GM12878 (cell line): ENCODE measurements around the gene FANCI. TPM values are rescaled to one million over a fixed set of nuclear protein-coding genes. Genes with fewer than 3 reads are reported as not detected.

Experiments
- ATAC-seq: fragments of 200-7000 bp; cut with Tn5 transposase; 3 replicates; pipeline ENCODE4 v1.9.1; 2020; ENCODE audit warnings: mild to moderate bottlenecking, moderate library complexity
- BruUV-seq: library from RNA; stranded (reverse); fragments of 400-500 nt; replicated peaks from 2 replicates; lab custom pipeline; 2021; lab: Mats Ljungman, UMichigan
- CTCF ChIA-PET: fragments of 300-600 bp; sonication (Branson Sonifier 250); formaldehyde crosslinking; extraction: SDS; loops from one replicate; lab custom pipeline; 2021; ENCODE audit warnings: inconsistent platforms; lab: Yijun Ruan, JAX
- POLR2A ChIA-PET: fragments of 350-600 bp; formaldehyde crosslinking; extraction: SDS; loops from one replicate; lab custom pipeline; 2021; ENCODE audit warnings: inconsistent platforms; lab: Charles Lee
- RAD21 ChIA-PET: fragments of 300-600 bp; sonication (Branson Sonifier 250); formaldehyde crosslinking; loops from one replicate; lab custom pipeline; 2023; ENCODE audit warnings: antibody characterized with exemption; ENCODE audit not compliant: unreplicated experiment; lab: Charles Lee
- SMC1A ChIA-PET: fragments of 300-600 bp; sonication (Branson Sonifier 250); formaldehyde crosslinking; loops from one replicate; lab custom pipeline; 2023; ENCODE audit not compliant: unreplicated experiment, uncharacterized antibody; lab: Charles Lee
- DNase-seq: peaks from one replicate; pipeline ENCODE4 v3.0.0-alpha.2; 2011; ENCODE audit warnings: low read depth, low spot score
- FAIRE-seq: peaks from 3 replicates; lab custom pipeline; 2011; peaks lifted over from hg19 to GRCh38; lab: Jason Lieb, UNC
- H2AFZ ChIP-seq: 2 replicates; pipeline ENCODE4 v1.6.0; 2011; ENCODE audit warnings: low read depth, low read length, control low read depth; ENCODE audit not compliant: control insufficient read depth
- H3K27ac ChIP-seq: 2 replicates; pipeline ENCODE4 v1.5.1; 2011; ENCODE audit warnings: control low read depth; ENCODE audit not compliant: control insufficient read depth, insufficient read depth
- H3K27me3 ChIP-seq, 2 experiments: replicated peaks in 1 of 2; 2 replicates each; pipeline versions ENCODE4 v1.6.0 to v1.6.1; 2011; ENCODE audit warnings: low read length in 1 of 2; ENCODE audit not compliant: control insufficient read depth in 2 of 2, insufficient read depth in 2 of 2
- H3K36me3 ChIP-seq, 2 experiments: 2 replicates each; pipeline ENCODE4 v1.5.1; 2011; ENCODE audit warnings: low read length in 1 of 2; ENCODE audit not compliant: control insufficient read depth in 2 of 2, insufficient read depth in 2 of 2
- H3K4me1 ChIP-seq: 2 replicates; pipeline ENCODE4 v1.6.1; 2011; ENCODE audit warnings: mild to moderate bottlenecking, low read length, moderate library complexity, mixed read lengths; ENCODE audit not compliant: control insufficient read depth, insufficient read depth
- H3K4me2 ChIP-seq: 2 replicates; pipeline ENCODE4 v1.6.0; 2011; ENCODE audit warnings: control low read depth; ENCODE audit not compliant: control insufficient read depth, insufficient read depth
- H3K4me3 ChIP-seq: fragments of 200-600 bp; sonication (generic); 2 replicates; pipeline ENCODE4 v1.5.1; 2016
- H3K79me2 ChIP-seq: 2 replicates; pipeline ENCODE4 v1.6.0; 2011; ENCODE audit warnings: low read length; ENCODE audit not compliant: control insufficient read depth, insufficient read depth
- H3K9ac ChIP-seq: 2 replicates; pipeline ENCODE4 v1.8.0; 2011; ENCODE audit warnings: low read length, control low read depth, mixed read lengths; ENCODE audit not compliant: control insufficient read depth, insufficient read depth
- H3K9me3 ChIP-seq: replicated peaks from 3 replicates; pipeline ENCODE4 v1.5.1; 2011; ENCODE audit warnings: mild to moderate bottlenecking, low read length; ENCODE audit not compliant: control insufficient read depth, insufficient read depth
- H4K20me1 ChIP-seq: 2 replicates; pipeline ENCODE4 v1.6.0; 2011; ENCODE audit not compliant: control insufficient read depth, insufficient read depth
- WGBS: methylation state at CpG from one replicate; pipeline ENCODE4 v1.1.6; 2016; ENCODE audit warnings: low lambda C conversion rate; ENCODE audit not compliant: insufficient replicate concordance, insufficient coverage; ENCODE audit errors: missing lambda C conversion rate; 5-methylcytosine and 5-hydroxymethylcytosine counted together
- in situ Hi-C: fragments of 300-500 bp; cut with MboI; formaldehyde crosslinking; loops from 9 replicates; pipeline ENCODE4 v1.14.3; 2018; ENCODE audit warnings: mixed read lengths
- intact Hi-C: fragments of 100-400 bp; cut with micrococcal nuclease; formaldehyde crosslinking; loops from one replicate; pipeline ENCODE4 v1.14.2; 2022; ENCODE audit not compliant: unreplicated experiment
- microRNA-seq: library from miRNA; unstranded; fragments of <30 nt; microRNA quantifications from one replicate; pipeline ENCODE4, GENCODE V29; 2018
- polyA plus RNA-seq, 11 experiments: library from polyadenylated mRNA; depleted of rRNA in 4 of 11; unstranded in 6 of 11; stranded (reverse) in 5 of 11; fragments of >200 nt; fragmentation: Nextera tagmentation in 4 of 11; fragmentation: Illumina TruSeq in 1 of 11; extraction: Ambion mirVana in 4 of 11; extraction: Trizol in 1 of 11; gene quantifications; 1 replicate in 1 of 11; 2 replicates in 10 of 11; pipeline versions ENCODE4 v1.2.1 to v1.2.3, GENCODE V29; 2011 to 2016; ENCODE audit warnings: inconsistent platforms in 2 of 11, missing spikeins in 2 of 11, low read depth in 1 of 11
- small RNA-seq: library from RNA; depleted of rRNA; stranded (forward); fragments of <200 nt; gene quantifications from one replicate; pipeline ENCODE3, GENCODE V24; 2014
- total RNA-seq, 4 experiments: library from RNA; depleted of rRNA in 3 of 4; stranded (reverse); fragments of >200 nt in 3 of 4; fragmentation: Illumina TruSeq in 1 of 4; extraction: Trizol in 1 of 4; gene quantifications; 2 replicates each; pipeline versions ENCODE4 v1.2.1 to v1.2.3, GENCODE V29; 2013 to 2021
- TF ChIP-seq, protein P1 (sequence below): fragments of 450-650 bp; conservative IDR thresholded peaks from 2 replicates; pipeline ENCODE4 v1.6.1; 2017; ENCODE audit warnings: mild to moderate bottlenecking, moderate library complexity

FANCI gene
- total and polyA plus RNA-seq, 10 of the 15 experiments (the other 5 are each of a cell fraction or from before 2014, with no cell fraction given), result 38.1 to 129 (median 82.4) TPM

DNA sequence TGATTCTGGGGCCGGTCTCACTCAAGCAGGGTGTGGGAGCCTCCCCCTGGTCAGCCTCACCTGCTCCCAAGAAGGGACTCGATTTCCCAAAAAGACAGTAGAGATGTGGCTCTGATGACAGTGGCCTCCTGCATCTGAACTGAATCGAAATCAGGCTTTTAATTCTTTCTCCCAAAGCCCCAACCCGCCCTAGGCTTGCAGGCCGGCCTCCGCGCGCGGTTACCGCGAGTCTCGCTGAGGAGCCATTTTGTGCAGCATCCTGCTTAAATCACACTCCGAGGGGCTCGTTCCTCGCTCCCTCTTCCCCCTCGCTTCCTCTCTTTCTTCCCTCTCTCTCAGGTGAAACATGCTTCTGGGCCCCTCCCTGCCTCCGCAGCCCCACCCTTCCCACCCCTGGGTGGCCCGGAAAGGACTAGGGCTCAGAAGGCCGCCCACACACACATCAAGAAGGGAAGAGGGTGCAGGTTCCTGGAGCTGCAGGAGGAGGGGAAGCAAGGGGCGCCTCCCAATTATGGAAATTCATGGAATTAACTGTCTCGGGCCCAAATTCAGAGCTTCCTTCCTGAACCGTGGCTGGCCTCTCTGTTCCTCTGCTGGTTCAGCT, 121.8 kb downstream of the FANCI start:
- H3K36me3 ChIP-seq, result no peaks in the 10 kb centered on the region
- FAIRE-seq, result no peak
- in situ Hi-C loops (no loop called here), intact Hi-C loops (no loop called here)
- ChIA-PET POLR2A (no interaction called here), SMC1A (no interaction called here), RAD21 (no interaction called here)
- no peaks in the 10 kb centered on the region for H3K4me1 ChIP-seq
- H3K27ac ChIP-seq, result no peak overlapping the region
- H3K79me2 ChIP-seq, result no peaks in the 10 kb centered on the region
- TF ChIP-seq, protein P1, sequence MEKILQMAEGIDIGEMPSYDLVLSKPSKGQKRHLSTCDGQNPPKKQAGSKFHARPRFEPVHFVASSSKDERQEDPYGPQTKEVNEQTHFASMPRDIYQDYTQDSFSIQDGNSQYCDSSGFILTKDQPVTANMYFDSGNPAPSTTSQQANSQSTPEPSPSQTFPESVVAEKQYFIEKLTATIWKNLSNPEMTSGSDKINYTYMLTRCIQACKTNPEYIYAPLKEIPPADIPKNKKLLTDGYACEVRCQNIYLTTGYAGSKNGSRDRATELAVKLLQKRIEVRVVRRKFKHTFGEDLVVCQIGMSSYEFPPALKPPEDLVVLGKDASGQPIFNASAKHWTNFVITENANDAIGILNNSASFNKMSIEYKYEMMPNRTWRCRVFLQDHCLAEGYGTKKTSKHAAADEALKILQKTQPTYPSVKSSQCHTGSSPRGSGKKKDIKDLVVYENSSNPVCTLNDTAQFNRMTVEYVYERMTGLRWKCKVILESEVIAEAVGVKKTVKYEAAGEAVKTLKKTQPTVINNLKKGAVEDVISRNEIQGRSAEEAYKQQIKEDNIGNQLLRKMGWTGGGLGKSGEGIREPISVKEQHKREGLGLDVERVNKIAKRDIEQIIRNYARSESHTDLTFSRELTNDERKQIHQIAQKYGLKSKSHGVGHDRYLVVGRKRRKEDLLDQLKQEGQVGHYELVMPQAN, result no peak
- TF ChIP-seq, all 136 proteins: peak for 0
- no peak overlapping the region for H2AFZ ChIP-seq
- H3K9me3 ChIP-seq, result no peaks in the 10 kb centered on the region
- peaks cover 27 to 36% of the 10 kb centered on the region in 2 experiments for H3K27me3 ChIP-seq
- CTCF ChIA-PET, result interaction anchor here (1.0 kb wide), 1 partner anchor 64 kb away, joined by 3 read pairs; no protein-coding TSS in a partner anchor
- ATAC-seq (no peak), DNase-seq (no peak)
- no peaks in the 10 kb centered on the region for H4K20me1 ChIP-seq
- H3K9ac ChIP-seq, result no peak overlapping the region
- H3K4me3 ChIP-seq, result no peak overlapping the region
- 36% methylated on average over 20 of the region's 22 CpGs for WGBS
- H3K4me2 ChIP-seq, result no peak overlapping the region
- BruUV-seq, result no TSS peak

Small RNAs within 50 kb of the gene (microRNA-seq; reads per million reads assigned to microRNA genes)
- gene MIR6766, result 1.1 reads per million

Small RNAs within 50 kb of the gene (small RNA-seq; reads per million reads assigned to genes)
- gene MIR6766, result 0.12 reads per million

Other genes starting within 250 kb of the FANCI start
- 19.6 and 19.7 TPM in 2 replicates for gene ABHD2, start 155.5 kb upstream of the FANCI start, total RNA-seq (2014; rRNA removed)
- 15.8 and 19.8 TPM in 2 replicates for gene ABHD2, start 155.5 kb upstream of the FANCI start, total RNA-seq (2014; rRNA removed; fragmentation: Illumina TruSeq; extraction: Trizol)
- gene ABHD2, start 155.5 kb upstream of the FANCI start, total RNA-seq (2021), result 33.6 and 38.7 TPM in 2 replicates
- gene ABHD2, start 155.5 kb upstream of the FANCI start, polyA plus RNA-seq (2011; rRNA removed), result 22.4 and 30.1 TPM in 2 replicates
- 21.4 and 23.3 TPM in 2 replicates for gene ABHD2, start 155.5 kb upstream of the FANCI start, polyA plus RNA-seq (2014; fragmentation: Illumina TruSeq; extraction: Trizol)
- gene ABHD2, start 155.5 kb upstream of the FANCI start, polyA plus RNA-seq (2014; fragmentation: Nextera tagmentation; extraction: Ambion mirVana), result 1 to 10 TPM; 1.2 to 4.7 TPM
- gene ABHD2, start 155.5 kb upstream of the FANCI start, polyA plus RNA-seq (2014; rRNA removed), result 15.0 and 19.3 TPM in 2 replicates
- gene ABHD2, start 155.5 kb upstream of the FANCI start, polyA plus RNA-seq (2016; fragmentation: Nextera tagmentation; extraction: Ambion mirVana), result 10 to 100 TPM; 21.0 to 21.2 TPM
- 0.06 and 0.44 TPM in 2 replicates for gene RLBP1, start 22.4 kb upstream of the FANCI start, total RNA-seq (2014; rRNA removed)
- not detected in 2 replicates for gene RLBP1, start 22.4 kb upstream of the FANCI start, total RNA-seq (2014; rRNA removed; fragmentation: Illumina TruSeq; extraction: Trizol)
- gene RLBP1, start 22.4 kb upstream of the FANCI start, total RNA-seq (2021), result not detected in 2 replicates
- gene RLBP1, start 22.4 kb upstream of the FANCI start, polyA plus RNA-seq (2011; rRNA removed), result not detected in 2 replicates
- gene RLBP1, start 22.4 kb upstream of the FANCI start, polyA plus RNA-seq (2014; fragmentation: Illumina TruSeq; extraction: Trizol), result 0.40 TPM in 1 of 2 replicates, not detected in the other
- gene RLBP1, start 22.4 kb upstream of the FANCI start, polyA plus RNA-seq (2014; fragmentation: Nextera tagmentation; extraction: Ambion mirVana), result not detected
- gene RLBP1, start 22.4 kb upstream of the FANCI start, polyA plus RNA-seq (2014; rRNA removed), result not detected in 2 replicates
- gene RLBP1, start 22.4 kb upstream of the FANCI start, polyA plus RNA-seq (2016; fragmentation: Nextera tagmentation; extraction: Ambion mirVana), result not detected
- gene POLG, start 90.8 kb downstream of the FANCI start, total RNA-seq (2014; rRNA removed), result 50.5 and 54.8 TPM in 2 replicates
- 26.3 and 27.3 TPM in 2 replicates for gene POLG, start 90.8 kb downstream of the FANCI start, total RNA-seq (2014; rRNA removed; fragmentation: Illumina TruSeq; extraction: Trizol)
- 66.2 and 71.1 TPM in 2 replicates for gene POLG, start 90.8 kb downstream of the FANCI start, total RNA-seq (2021)
- 21.1 and 23.8 TPM in 2 replicates for gene POLG, start 90.8 kb downstream of the FANCI start, polyA plus RNA-seq (2011; rRNA removed)
- 24.7 and 35.7 TPM in 2 replicates for gene POLG, start 90.8 kb downstream of the FANCI start, polyA plus RNA-seq (2014; fragmentation: Illumina TruSeq; extraction: Trizol)
- 10 to 100 TPM; 14.8 to 21.6 TPM for gene POLG, start 90.8 kb downstream of the FANCI start, polyA plus RNA-seq (2014; fragmentation: Nextera tagmentation; extraction: Ambion mirVana)
- 41.8 and 46.4 TPM in 2 replicates for gene POLG, start 90.8 kb downstream of the FANCI start, polyA plus RNA-seq (2014; rRNA removed)
- gene POLG, start 90.8 kb downstream of the FANCI start, polyA plus RNA-seq (2016; fragmentation: Nextera tagmentation; extraction: Ambion mirVana), result 10 to 100 TPM; 30.2 to 40.4 TPM